Activated T-helper 9 cell treated with anti-CD3 and anti-CD28 coated beads, Interleukin-2, amount 50 U/mL, for 16 hours (primary cell): ENCODE data around the gene TRAIP.

Source experiments
- DNase-seq: peaks from one replicate; pipeline ENCODE4 v3.0.0-alpha.2; 2020; ENCODE audit warnings: low read depth

TRAIP gene

DNA sequence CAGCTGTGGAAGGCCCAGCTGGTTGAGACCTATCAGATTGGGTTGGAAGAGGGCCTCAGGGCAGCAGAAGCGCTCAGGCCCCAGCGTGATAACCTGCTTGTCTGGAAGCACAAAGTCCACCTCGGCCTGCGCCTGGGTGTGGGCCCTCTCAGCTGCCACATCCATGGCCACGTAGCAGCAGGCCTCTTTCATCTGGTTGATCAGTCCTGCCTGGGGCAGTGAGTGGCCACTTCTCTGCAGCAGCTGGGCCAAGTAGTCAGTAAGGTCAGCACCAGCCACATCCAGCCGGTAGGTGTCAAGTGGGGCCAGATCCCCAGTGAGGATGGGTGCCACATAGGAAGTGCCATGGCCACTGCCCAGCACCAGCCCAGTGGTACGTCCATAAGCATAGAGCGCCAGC is 17.3 kb upstream of the TRAIP start:
- DNase-seq: no peak

DNA sequence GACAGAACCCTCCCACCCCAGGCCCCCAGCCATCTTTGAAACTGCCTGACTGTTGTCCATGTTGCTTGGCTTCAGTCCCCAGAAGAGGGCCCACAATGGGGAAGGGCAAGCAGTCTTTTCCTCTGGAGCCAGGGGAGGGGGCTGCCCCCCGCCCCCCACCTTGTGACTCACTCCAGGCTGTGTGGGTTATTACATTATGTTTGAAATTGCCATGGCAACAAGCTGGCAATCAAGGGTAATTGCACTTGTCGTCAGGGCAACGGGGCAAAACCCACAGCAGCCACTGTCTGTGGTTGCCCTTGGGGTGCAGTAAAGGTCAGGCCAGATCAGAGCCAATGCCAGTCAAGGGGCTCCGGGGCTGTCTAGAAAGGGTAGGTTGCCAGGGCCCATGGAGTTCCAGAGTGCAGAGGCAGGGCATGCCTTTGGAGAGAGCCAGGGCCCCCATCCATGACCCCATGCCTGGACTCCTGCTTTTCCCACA is 16.5 kb upstream of the TRAIP start:
- DNase-seq: no peak

DNA sequence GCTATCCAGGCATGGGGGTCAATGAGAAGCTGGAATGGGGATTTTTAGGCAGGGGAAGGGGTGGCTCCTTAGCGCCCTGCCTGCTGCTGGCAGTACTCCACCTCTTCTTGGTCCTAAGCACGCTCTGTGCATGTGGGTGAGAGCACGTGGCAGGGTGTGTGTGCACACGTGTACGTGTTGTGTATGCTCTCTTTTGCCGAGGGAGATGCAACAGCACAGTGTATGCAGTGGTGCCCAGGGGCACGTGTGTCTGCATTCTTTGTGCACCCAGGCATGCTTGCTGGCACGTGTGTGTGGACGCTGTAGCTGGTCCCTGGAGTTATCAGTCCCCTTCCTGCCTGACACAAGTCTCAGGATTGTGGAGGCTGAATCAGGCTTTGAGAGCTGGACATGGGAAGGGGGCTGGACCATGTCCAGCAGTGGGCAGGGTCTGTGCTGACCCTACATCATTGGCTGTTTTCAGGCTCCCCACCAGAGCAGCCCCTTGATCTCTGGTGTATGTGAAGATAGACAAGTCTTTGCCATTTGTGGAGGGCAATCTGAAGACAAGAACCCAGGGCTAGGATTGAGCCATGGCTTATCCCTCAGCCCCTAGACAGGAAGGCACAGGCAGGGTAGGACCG is 15.3 kb upstream of the TRAIP start:
- no peak for DNase-seq

DNA sequence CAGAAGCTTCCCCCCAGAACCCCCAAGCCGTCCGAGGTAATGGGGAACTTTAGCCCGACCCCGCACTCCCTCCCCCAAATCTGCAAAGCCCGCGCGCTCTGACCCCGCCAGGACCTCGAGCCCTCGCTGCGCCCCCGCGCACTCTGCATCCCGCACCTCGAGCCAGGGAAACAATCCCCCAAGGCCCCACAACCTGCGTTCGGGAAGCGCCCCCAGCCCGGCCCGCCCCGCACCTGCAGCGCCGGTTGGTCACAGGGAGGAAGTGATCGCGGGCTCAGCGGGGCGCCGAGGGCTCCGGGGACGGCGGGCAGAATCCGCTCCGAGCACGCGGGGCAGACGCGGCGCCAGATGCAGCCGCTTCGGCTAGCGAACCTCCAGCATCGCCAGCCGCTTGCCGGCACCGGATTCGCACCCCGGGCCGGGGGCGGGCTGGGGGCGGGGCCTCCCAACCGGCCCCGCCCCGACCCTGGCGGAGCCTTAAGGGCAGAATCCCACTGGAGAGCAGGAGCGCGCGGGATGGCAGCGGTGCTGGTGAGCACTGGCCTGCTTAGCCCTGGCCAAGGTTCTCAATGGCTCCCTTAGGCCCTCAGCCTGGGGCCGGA is 13.3 kb upstream of the TRAIP start, which contains the start of gene CAMKV:
TSS of gene CAMKV (minus strand) at position 382 of the 602 bp plus-strand sequence. CDS start 7,518 bp downstream, outside the sequence.
- no peak for DNase-seq

DNA sequence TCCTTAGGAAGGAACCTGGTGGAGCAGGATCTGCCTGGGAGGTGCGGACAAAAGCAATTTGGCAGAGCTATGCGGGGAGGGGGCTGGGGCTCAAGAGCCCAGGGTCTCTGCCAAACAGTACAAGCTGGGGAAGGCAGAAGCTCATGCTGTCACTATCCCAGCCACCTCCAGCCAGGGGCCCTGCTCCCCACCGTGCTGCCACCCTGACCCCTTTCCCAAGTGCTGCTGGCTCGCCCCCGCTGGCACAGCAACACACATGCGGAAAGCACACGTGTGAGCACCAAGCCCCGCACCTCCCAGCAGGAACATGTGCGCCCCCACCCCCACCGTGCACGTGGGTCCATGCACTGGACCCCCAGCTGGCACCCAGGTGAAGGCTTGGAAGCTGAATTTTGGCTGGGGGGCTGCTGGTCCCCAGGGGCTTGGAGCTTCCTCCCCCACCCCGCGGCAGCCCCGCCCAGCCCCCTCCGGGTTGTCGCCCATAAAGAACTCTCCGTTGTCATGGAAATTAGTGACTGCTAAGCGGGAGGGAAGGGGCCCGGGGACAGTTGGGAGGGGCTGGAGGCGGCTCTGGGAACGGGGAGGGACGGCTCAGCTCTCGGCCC is 12.6 kb upstream of the TRAIP start:
- no peak for DNase-seq

DNA sequence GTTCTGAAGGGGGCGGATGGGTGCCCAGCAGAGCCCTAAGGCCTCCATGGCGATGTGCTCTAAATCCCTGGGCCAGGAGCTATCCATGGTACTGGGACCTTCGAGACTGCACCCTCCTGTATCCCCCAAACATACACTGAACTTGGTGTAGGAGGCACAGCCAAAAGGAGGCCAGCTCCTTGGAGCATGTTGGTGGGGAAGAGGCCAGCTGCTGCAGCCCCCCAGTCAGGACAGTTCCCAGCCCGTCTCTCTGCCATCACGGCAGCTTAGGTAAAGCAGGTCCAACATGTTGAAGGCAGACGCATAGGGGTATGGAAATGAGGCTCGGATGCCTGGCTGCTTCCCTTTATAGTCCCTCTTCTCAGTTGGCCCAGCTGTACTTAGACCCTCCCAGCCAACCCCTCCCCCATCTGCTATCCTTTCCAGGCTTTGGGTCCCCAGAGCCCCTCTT is 11.5 kb upstream of the TRAIP start:
- DNase-seq: no peak

DNA sequence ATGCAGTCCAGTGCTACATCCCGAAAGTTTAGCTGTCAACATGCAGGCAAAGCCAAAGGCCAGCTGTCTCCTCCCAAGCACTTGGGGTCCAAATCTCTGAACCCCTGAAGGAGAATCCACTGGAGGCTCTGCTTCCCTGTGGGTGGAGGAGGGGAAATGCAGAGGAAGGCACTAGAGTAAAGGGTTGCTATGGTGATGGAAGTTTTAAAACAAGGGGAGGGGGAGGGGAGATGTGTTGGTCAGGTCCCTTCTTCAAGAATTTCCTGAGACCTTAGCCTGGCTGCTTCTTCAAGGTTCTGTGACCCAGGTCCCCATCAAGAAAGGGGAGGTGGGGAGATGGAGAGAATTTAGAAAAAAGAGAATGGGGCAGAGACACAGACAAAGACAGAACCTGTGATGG is 11.0 kb upstream of the TRAIP start:
- no peak for DNase-seq

DNA sequence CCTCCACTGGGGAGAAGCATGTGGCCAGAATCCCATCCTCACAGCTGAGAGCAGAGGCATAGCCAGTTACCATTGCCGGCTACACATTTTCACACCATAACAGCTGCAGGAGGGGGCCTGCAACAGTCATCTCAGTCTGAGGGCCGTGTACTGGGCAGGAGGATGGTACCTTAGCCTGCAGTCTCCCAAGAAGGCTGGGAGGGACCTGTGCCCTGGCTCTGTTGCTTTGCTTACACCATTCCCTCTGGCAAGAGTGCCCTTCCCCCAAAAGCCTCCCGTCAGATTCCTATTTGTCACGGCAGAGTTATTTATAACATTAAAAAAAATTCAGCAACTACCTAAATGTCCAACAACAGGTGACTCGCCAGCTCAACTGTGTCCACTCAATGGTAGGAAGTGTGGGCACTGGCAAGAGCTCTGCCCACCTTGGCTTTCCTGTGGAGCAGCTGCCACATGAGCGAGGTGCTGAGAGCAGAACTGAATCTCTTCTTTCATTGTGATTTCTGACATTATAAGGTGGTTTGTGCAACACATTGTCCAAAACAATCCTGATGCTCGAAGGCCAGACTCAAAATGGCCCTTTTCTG is 8.9 kb upstream of the TRAIP start:
- no peak for DNase-seq

DNA sequence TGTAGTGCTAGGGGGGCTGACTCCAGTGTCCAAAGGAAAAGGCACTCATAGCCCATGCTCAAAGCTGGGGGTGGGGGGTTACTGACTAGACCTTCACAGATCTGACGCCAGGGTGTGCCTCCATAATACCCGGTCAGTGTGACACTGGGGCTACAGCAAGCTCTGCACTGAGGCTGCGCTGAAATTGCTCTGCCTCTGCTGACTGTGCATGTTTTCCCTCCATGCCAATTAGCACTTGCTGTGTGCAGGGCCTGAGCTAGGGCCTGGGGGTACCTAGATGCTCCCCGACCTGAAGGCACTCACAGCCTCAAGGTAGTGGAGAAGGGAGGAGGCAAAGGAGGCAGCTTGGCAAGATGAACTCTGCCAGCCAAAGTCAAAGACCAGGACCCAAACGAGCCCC is 8.1 kb upstream of the TRAIP start:
- no peak for DNase-seq

DNA sequence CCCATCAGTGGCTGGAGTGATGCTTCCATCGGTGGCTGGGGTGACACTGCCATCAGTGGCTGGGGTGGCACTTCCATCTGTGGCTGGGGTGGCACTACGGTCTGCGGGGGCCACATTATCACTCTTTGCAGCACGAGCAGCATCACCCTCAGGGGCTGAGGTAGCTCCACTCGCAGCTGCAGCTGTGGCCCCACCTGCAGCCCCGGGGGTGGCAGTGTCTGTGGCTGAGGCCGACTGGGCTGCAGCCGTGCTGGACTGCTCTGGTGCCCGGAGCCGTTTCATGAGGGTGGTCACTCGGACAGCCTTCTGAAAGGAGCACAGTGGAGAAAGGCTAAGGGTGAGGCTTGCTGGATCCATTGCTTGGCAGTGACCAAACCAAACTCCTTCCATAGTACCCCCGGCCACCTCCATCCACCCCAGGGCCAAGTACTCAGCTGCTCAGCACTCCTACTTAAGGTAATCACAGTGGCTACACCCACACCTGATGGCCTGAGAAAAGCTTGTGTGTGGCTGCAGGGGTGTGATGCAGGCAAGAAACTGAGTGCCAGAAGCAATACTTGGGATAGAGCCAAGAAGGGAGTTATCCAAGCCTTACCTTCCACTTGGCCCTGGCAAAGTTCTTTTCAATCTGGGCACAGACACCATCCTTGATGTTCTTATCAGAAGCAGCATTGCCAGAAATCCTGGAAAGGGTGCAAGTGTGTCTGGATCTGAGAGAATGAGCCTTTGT is 3.4 kb upstream of the TRAIP start:
- DNase-seq: no peak

DNA sequence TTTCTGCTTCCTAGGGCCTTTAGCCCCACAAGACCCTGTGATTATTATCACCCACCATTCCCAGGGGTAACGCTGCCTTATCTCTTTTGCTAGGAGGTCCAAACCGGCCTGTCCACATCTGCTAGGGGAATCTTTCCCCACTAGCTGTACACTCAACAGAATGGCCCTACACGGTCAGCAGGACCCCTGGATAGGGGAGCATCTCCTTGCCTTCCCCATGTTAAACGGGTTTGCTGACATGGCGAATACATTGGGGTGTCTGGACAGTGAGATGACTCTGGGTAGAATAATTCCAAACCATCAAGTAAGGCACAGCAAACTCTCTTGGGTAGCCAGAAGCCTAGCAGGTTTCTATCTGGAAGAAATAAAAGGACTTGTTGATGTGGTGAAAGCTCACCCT is 702 bp downstream of the TRAIP start:
- no peak for DNase-seq

DNA sequence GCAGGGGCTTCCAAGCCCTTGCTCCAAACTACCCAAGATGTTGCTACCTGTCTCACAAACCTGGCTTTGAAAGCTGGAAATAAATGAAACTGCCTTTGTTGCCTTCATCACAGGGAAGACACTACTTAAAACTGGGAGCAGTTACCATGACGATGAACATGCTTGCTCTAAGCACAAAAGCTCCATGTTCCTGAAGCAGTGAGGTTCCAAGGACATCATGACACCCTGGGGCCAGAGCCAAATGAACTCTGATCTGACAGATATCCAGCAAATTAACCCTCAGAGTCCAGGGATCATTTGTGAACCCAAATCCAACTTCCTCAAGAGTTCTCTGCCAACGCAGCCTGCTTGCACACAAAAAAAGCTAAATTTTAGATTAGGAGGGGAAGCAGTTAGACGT is 10.7 kb downstream of the TRAIP start:
- DNase-seq: no peak

DNA sequence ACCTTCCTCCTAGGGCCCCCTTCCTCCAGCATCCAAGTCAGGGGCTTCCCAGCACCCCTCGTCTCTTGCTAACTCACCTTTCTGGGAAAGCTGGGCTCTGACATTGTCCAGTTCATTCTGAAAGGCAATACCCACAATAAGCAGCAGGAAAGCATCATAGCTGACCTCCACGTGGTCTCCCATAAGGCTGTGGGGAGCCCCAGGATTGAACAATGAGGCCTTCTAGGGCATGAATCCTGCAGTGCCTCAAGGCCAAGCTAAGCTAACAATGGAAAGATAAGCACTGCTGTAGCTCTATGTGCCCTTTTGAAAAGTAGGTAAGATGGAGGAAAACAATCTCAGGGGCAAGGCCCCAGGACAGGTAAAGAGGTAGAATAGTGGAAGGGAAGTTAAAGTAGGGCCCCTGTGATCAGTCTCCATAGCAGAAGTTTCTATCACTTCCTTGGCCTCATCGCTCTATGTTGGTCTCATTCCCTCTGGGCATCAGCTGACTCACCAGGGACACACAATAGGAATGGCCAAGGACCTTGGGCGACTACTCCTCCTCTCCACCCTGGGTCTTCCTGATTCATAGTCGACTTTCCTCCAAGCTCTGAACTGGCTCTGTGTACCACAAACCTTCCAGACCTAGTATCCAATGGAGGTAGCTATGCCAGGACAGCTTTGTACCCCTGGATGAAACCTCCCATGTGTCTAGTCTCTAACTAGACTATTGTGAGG is 11.7 kb downstream of the TRAIP start:
- no peak for DNase-seq

DNA sequence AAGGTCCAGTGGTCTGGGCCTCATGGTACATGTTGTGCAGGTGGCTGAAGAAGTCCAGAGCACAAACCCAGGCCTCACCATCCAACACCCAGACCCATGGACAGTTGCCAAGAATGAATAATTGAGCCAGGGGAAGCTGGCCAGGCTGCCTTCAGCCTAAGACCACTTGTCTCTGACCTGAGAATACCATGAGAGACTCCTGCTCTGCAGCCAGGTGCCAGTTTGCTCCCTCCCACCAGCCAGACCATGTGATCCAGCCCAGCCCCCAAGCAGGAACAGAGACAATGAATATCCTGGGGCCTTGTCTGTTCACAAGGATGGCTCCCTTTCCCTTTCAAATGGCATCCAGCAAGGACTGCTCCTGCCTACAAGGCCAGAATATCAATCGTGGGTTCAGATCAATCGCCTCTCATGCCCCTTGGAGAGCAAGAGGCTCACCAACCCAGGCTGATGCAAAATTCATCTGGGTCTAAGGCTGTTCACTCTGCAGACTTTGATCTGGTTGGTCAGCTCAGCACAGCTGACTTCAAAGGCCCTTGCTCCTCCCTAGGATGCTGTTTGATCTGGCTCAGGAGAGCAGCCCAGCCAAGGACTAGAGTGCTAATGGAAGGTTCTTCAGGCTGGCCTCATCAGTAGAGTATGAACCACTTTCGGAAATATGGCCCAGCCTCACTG is 13.4 kb downstream of the TRAIP start:
- no peak for DNase-seq

DNA sequence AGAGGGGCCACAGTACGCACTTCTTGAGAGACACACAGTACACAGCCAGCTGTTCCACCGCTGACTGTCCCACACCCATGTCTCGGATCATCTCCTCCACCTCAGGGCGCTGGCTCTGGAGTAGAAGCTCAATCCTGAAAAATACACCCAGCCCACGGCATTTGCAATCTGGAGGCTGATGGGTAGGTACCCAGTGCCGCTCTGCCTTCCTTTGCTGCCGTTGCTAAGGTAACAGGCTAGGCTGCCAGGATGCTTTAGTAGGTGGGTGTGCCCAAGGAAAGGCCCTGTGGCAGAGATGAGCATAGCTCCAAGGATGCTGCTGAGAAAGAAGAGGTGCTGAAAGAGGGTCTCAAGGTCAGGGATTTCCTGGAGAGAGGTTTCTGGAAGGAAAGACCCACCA is 14.6 kb downstream of the TRAIP start:
- no peak for DNase-seq

DNA sequence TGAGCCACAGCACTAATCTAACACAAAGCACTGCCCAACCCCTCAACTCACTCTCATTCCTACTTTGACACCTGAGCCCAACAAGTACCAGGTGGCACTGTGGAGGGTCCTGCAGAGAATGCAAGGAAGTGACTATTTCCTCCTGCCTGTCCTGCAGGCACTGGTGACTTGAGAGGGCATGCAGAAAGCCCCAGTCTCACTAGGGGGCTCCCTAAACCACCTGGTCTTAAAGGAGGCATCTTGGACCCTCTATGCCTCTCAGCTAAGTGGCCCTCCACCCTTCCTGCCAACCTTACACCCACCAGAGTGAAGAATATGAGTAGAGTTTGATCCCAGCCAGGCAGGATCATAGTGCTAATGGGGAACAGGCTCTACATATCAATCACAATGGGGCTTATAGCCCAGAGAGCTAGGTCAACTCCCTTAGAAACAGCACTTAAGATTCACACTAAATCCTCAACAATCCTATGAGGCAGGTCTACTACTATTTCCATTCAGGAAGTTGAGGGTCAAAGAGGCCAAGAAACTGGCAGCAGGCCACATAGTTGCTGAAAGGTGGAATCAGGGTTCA is 15.2 kb downstream of the TRAIP start:
- DNase-seq: no peak

DNA sequence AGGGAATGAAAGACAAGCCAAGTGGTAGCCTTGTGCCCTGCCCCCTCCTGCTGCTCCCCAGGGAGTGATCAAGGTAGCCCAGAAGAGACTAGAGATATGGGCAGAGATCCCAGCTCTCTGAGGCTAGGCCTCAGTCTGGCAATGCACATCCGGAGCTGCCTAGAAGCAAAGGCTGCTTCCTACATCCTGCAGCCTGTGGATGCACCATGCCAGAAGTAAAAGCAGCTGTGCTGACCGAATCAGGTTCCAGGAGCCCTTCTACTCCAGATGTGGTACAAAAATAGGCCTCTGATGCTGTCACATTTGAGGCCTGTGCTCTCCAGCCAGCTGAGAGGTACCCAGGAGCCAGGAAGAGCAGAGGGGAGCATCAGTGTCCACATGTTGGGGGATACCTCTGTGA is 16.0 kb downstream of the TRAIP start:
- DNase-seq: no peak

DNA sequence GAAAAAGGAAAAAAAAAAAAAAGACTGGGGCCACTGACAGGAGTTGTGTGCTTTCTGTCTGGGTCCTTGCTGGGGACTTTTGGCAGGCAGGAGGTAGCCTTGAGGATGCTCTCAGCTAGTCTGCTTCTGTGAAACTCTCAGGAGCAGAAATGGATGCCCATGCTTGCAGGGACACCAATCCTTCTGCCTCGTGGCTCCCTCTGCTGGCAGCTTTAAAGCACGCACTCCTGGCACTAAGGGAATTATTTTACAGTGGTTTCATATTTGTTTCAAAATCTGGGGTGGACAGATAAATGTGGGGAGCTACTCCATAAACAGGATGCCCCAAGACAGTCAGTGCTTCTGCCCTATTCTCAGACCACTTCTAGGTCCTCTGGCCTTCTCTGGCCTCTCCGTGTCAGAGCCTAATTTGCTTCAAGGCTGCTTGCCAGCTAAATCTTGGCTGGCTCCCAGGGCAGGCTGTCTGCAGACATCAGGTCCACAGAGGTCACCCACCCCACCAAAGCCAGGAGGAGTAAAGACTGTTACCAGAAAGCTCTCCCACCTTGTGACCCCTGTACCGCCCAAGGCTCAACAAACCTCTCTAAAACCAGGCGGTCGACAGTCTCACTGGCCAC is 17.1 kb downstream of the TRAIP start:
- peak; percentile 63 for DNase-seq

DNA sequence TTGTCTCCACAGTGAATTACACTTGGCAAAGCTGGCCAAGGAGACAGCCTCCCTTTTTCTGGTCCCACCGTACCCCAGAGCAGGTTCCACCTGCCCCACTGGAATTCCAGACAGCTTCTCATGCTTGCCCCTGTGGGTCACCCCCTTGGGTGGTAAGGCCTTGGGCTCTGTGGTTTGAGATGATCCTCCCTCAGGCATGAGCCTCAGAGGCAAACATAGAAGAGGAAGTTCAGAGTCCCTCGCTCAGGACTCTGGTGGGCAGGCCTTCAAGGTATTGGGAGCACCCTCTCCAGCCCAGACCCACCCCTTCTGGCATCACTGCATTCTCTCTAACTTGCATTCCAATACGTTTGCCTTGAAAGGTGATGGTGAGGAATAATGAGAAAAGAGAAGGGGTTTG is 25.0 kb downstream of the TRAIP start:
- DNase-seq: no peak

DNA sequence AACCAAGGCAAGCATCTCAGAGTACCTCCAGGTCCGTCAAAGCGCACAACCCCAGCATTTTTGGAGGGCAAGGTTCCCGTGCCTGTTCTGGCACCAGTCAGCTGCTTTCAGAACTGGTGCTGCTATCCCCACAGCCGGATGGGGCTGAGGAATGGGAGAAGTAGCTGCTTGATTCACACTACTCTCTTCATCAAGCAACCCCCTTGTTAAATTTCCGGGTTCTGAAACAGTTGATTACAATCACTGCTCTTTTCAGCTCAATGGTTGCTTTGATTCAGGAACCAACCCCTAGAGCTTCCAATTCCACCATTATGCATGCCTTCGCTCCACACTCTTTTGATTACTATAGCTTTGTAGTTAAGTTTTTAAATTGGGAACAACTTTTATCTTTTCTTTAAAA is 30.3 kb downstream of the TRAIP start:
- no peak for DNase-seq
